ENCODE measurements around the gene NFIB.

The NFIB gene

DNA sequence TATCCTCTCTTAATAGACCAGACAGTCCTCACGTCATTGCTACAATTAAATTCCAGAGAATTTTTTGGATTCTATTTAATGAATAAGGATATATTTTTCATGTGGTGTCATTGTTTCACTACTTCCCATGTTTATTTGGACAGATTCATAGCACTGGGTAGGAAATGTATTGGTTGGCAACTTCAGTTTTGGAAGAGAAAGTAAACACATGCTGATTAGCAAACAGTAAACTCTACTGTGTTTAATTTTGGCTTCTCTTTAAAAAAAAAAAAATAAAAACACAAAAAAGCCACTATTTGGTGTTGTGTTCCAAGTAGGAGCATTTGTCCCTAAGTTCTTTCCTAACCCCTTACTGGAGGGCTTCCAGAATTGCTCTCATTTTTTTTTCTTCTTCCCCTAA, 77.3 kb downstream of the NFIB start:
- no peak for DNase-seq

DNA sequence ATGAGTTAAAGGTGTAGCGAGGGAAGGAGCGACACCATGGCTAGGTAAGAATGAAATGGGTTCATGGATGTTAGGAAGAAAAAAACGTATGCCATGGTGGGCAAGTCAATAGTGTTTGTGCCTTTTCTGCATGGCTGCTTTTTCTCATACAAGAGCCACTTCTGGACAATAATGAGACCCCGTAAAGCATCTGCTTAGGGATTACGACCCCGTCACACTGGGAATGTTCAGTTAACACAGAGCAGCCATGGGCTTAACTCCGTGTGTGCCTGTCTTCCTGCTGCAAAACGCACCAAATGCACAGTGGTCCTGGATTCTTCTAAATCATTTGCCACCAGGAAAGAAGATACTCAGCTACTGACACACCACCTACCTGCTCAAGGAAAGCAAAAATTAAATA, 81.8 kb downstream of the NFIB start:
- no peak for DNase-seq

GRCh38 chr9:14231196-14231990, 82.5 kb downstream of the NFIB start:
- no peak for DNase-seq

DNA sequence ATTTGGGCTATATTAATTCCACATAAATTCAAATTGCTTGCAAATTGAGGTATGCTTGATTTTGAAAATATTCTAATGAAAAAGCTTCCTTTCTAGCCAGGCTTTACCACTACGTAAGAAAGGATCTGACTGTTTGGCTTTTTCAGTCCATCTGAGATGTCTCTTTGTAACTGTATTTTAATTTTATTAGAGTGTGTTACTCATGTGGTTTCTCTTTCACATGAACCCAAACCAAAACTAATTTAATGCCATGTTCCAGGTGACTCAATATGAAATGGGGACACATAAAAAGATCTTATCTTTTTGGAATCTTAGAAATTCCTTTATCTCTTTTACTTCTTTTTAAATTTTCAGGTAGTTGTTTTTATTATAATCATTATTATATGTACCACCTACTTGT, 85.3 kb downstream of the NFIB start:
- no peak for DNase-seq

DNA sequence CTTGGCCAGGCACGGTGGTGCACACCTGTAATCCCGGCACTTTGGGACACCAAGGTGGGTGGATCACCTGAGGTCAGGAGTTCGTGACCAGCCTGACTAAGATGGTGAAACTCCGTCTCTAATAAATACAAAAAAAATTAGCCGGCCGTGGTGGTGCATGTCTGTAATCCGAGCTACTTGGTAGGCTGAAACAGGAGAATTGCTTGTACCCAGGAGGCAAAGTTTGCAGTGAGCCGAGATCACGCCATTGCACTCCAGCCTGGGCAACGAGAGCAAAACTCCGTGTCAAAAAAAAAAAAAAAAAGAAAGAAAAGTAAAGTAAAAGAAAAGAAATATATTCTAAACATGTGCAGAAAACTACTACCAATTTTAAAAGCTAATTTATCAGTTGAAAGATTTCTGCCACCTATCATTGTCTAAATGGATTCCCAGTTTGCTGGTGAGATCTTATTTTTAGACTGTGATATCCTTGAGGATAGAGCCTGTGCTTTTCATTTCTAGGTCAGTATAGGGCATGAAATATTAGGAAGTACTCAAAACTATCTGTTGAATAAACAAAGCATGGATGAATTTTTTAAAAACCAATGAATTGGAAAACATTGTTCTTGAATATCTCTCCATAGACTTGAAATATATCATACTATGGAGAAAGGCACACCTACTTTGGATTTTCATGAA, 86.9 kb downstream of the NFIB start:
- no peak for DNase-seq

DNA sequence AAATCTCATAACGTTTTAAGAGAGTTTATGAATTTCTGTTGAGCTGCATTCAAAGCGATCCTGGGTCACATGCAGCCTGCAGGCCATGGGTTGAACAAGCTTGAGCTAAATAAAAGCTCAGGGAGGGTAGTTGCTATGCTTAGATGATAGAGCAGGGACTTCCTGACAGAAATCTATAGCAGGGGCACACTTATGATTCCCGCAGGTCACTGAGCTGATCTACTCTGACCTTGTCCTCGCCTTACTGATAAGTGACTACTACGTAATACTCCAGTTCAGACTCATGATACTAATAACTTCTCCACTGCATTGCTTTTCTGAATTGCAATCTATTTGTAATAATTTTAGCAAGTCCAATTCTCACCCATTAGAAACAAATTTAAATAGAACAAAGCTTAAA, 90.9 kb downstream of the NFIB start:
- DNase-seq = no peak

GRCh38 chr9:14222149-14222835, 91.6 kb downstream of the NFIB start:
- DNase-seq = no peak

DNA sequence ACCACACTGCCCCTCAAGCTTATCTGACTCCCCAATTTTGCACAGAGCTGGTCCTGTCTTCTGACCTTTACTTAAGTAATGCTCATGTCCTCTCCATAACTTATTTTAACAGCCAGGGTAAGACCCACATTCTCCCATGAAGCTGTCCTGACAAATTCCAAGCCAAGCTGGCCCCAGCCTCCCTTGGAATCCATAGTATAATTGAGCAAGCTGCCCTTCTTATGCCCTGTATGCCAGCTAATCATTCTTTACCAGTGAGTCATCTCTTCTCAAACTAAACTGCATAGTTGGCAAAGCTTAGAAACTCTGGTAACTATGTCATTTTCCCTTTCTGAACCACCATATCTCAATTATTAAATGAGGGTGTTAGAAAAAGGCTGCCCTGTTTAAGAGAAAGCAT, 92.4 kb downstream of the NFIB start:
- peak; percentile 64 for DNase-seq

DNA sequence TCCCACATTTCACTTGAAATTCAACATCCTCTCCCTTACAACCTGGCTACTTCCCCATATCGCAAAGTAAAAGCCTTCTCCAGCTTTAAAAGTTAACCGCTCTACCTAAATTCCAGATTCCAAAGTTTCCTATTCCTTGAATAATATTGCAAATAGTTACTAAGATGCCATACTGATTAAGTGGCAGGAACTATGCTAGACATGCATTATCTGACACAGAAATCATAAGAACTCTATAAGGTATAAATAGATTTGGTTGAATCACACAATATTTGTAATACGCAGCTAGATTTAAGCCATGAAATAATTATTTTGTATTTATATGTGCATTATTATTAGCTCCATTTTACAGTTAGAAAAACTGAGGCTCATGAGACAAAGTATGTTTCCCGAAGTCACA, 92.8 kb downstream of the NFIB start:
- DNase-seq = peak; percentile 49

DNA sequence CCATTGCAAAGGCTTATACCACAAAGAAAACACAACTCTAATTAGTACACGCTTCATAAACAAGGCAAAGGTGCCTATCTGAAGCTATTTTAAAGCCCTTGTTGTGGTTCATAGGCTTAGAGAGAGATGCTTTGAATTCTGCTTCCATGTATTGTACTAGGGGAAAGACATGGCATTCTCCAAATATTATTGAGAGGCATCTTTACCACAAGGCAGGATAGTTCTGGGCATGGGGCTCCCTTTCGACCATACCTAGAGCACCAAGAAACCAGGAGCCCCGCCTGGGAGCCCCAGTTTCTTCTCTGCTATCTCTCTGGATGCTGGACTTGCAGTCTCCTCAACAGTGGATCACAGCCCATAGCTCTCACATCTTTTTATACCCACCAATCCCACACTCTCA, 93.7 kb downstream of the NFIB start:
- DNase-seq = no peak

DNA sequence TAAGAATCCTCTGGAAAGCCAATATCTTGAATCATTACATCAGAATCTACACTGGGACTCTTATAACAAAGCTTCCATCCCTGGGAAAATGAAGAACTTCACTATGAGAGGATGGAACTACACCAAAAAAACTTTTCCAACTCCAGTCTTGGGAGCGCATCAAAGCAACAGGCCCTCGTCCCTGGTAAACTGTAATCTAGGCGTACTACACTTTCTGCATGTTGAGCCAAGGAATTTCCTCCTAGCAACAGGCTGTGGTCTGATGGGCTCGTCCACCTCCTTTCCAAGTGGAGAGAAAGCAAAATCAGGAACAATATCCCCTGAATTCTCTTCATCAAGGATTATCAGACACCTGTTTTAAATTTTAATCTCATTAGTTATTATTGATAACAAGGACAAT, 94.1 kb downstream of the NFIB start:
- DNase-seq = peak; percentile 46

GRCh38 chr9:14218253-14218652, 95.7 kb downstream of the NFIB start:
- no peak for DNase-seq

DNA sequence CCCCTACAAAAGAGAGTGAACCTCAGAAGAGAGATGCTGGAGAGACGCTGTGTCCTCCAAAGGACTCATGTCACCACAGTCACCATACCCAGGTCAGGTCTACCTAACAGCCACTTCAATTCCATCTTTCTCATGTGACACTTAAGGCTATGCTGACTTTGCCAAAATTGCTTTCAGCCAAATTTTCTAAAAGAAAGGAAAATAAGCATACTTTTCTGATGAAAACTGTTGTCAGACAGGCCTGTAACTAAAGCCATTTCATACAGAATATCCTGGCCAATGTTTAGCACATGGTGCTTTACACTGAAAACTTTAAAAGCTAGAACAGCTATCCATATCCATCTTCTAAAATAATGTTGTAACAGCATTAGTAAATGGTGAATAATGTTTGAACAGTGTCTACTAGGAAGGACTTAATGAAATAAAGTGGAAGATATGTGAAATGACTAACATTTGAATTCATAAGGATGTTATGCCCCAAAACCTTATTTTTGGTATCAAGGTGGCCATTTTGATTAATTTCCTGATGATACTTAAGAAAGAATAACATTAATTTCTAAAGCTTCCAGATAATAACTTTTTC, 97.2 kb downstream of the NFIB start:
- no peak for DNase-seq

GRCh38 chr9:14215614-14216013, 98.3 kb downstream of the NFIB start:
- DNase-seq = peak; percentile 46

DNA sequence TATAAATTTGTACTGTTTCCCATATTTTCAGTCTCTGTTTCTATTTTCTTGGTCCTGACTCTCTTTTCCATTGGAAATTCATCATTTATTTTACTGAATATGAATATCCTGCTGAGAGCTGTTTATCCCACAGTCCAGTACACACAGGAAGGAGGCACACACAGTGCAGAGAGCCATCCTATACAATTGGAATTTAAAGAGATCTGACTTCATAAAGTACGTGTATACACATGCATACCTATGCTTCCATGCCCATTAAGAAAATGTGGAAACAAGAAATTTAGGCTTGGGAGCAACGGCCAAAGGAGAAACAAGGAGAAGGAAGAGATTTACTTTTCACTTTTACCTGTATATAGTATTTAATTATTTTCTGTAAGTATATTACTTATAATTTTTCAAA, 99.2 kb downstream of the NFIB start:
- no peak for DNase-seq

GRCh38 chr9:14214065-14214684, 99.8 kb downstream of the NFIB start:
- no peak for DNase-seq

GRCh38 chr9:14213504-14213903, 100.4 kb downstream of the NFIB start:
- no peak for DNase-seq

DNA sequence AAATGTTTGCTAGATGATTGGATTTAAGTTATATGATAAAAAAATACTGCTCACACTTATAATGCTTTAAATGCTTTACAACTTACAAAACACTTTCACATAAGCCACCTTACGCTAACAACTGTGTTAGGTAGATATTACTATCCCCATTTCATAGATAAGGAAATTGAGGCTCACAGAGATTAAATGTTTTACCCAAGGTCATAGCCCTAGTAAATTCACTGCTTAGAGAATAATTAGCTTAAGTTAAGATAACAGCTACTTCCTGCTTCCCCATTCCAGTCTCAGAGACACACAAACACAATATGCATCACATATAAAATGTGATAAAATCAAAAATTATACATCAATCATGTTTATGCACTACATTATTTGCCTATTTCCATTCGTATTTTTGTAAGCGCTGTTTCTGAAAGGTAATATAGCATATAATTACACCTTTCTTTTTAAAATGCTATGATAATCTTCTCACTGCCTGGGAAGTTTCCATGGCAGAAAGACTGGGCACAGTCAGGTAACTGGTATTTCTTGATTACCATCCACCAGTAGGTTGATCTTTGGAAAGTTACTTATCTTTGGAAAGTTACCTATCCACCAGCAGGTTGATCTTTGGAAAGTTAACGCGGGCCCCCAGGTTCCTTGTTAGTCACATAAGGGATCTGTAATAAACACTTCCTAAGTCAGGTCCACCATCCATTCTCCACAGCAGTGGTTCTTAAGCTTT, 101.1 kb downstream of the NFIB start:
- DNase-seq = no peak

DNA sequence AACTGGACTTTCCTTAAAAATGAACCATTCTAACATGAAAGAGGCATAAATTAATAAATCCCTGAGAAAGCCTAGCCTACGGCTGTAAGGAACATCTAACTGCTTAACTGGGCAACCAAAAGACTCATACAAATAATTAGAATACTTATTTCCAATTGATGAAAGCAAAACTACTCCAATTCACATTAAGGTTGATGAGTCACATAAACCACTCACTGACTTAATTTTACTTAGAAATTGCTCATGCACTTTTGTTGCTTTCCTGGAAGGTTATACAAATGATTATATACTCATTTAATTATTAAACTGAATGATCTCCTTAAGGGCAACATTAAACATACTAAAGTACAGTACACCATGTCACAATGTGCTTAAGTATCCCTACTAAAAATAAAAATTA, 101.9 kb downstream of the NFIB start:
- peak; percentile 64 for DNase-seq

- no peak for DNase-seq
Measured at GRCh38 chr9:14211564-14211963, 102.4 kb downstream of the NFIB start.

DNA sequence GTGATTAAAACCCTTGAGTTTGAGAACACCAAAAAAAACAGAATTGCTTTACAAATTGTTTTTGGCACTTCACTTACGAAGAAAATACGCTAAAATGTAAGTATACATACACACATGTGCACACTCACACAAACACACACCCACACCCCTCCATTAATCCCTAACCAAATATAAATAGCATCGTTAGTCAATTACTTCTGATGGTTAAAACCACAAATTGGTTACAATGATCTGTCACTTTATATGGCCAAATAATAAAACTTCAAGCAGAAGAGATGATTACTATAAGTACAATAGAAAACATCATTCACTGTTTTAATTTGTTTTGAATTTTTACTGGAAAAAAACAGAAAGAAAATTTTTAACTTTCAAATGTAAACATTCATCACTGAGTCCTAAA, 103.5 kb downstream of the NFIB start:
- no peak for DNase-seq

Measured in fibroblast of upper back skin (primary cell).